Measurements from ENCODE around the gene MCF2.
"Not testable (repeated sequence)": the region's sequence is repeated elsewhere in the genome, so short reads cannot be mapped to it uniquely, and the experiment has no call there.

The MCF2 gene

DNA sequence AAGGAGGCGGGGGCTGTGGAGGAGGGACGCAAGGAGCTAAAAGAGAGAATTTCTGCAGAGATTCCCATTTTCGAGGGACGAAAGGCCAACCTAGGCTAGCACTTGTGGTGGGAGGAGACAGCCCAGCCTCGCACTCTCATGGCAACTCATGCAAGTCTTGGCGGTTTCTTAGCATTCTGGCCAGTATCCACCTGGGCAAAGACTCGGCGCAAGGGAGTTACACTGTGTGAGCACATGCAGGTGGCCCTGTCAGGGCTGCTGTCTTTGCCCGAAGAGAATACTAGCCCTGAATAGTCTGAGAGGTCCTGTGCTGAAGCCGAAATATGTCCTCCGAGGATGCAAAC is 15.5 kb downstream of the MCF2 start:
- TF ChIP-seq, protein P1, sequence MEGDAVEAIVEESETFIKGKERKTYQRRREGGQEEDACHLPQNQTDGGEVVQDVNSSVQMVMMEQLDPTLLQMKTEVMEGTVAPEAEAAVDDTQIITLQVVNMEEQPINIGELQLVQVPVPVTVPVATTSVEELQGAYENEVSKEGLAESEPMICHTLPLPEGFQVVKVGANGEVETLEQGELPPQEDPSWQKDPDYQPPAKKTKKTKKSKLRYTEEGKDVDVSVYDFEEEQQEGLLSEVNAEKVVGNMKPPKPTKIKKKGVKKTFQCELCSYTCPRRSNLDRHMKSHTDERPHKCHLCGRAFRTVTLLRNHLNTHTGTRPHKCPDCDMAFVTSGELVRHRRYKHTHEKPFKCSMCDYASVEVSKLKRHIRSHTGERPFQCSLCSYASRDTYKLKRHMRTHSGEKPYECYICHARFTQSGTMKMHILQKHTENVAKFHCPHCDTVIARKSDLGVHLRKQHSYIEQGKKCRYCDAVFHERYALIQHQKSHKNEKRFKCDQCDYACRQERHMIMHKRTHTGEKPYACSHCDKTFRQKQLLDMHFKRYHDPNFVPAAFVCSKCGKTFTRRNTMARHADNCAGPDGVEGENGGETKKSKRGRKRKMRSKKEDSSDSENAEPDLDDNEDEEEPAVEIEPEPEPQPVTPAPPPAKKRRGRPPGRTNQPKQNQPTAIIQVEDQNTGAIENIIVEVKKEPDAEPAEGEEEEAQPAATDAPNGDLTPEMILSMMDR (conservative IDR thresholded peaks at IDR 0.05; ENCODE audit: low read depth) = no peak
- DNase-seq (ENCODE audit: low spot score) = no peak
- POLR2A ChIA-PET (ENCODE audit: low non-redundant PET) = no interaction called here
- CTCF ChIA-PET = no interaction called here
- no peak overlapping the region for H3K27ac ChIP-seq

GRCh38 chrX:139691843-139692505 is 16.0 kb downstream of the MCF2 start:
- POLR2A ChIA-PET (ENCODE audit: low non-redundant PET) = no interaction called here
- TF ChIP-seq, protein P1 (conservative IDR thresholded peaks at IDR 0.05; ENCODE audit: low read depth) = no peak
- H3K27ac ChIP-seq = no peak overlapping the region
- CTCF ChIA-PET = no interaction called here
- no peak for DNase-seq (ENCODE audit: low spot score)

DNA sequence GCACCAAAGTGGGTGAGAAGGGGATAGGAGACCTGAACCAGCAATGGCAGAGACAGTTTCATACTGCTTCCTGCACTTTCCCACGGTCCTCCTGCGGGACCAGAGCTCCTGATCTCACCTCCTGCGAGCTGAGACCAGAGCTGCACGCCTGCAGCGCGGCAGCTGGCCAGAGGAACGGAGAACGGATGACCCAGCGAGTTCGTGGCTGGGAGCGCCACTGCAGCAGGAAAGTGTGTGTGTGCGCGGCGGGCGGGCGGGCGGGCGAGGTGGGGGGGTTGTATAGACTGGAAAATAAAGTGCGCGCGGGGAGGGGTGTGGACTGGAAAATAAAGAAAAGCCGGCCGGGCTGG is 16.5 kb downstream of the MCF2 start:
- CTCF ChIA-PET = no interaction called here
- no peak overlapping the region for H3K27ac ChIP-seq
- no peak for DNase-seq (ENCODE audit: low spot score)
- POLR2A ChIA-PET (ENCODE audit: low non-redundant PET) = no interaction called here
- TF ChIP-seq, protein P1 (conservative IDR thresholded peaks at IDR 0.05; ENCODE audit: low read depth) = no peak

DNA sequence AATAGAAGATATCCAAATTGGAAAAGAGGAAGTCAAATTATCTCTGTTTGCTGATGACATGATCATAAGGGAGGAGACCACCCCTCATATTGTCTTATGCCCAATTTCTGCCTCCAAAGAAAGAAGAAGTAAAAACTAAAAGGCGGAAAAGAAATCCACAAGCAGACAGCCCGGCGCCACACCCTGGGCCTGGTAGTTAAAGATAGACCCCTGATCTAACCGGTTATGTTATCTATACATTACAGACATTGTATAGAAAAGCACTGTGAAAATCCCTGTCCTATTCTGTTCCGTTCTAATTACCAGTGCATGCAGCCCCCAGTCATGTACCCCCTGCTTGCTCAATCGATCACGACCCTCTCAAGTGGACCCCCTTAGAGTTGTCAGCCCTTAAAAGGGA is 22.8 kb downstream of the MCF2 start:
- DNase-seq (ENCODE audit: low spot score); POLR2A ChIA-PET (ENCODE audit: low non-redundant PET); H3K27ac ChIP-seq: not testable (repeated sequence)
- CTCF ChIA-PET = interaction anchor here (0.8 kb wide), 1 partner anchor 75 kb away, joined by 3 read pairs; no protein-coding TSS in a partner anchor

DNA sequence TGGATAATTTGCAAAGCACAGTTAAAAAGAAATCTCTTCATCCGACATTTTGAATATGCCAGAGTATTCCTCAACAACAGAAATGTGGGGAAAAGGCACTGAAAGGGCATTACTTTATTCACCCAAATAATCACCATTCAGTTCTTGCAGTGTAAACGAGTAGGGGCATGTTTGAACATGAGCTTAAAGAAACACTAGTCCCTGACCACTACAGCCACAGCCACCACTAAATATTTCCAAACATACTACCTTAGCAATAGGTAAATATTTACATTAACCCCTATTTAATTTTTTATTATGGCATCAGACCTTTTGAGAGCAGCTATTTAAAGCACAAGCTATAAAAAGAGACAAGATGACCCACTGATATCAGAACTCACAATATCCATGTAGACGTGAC is 27.6 kb downstream of the MCF2 start:
- no peak overlapping the region for H3K27ac ChIP-seq
- ChIA-PET POLR2A (ENCODE audit: low non-redundant PET) (no interaction called here), CTCF (no interaction called here)
- TF ChIP-seq, protein P1 (conservative IDR thresholded peaks at IDR 0.05; ENCODE audit: low read depth) = no peak
- DNase-seq (ENCODE audit: low spot score) = no peak

DNA sequence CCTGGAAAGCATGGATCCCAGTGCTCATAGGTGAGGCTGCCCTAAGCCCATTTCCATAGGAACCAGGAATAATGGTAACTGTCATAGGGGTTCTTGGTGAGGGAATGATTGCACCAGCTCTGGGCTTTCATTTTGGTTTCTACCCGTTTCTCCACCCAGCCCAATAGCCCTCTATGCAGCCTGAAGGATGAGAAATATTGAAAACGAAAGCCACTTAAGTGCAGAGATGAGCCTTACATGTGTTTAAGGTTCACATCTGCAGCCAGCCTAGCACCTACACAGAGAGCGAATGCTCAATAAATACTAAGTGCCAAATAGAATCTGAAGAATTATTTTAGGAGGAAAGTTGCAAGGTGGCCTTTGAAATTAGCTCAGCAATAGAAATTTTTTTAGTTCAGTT is 60.4 kb downstream of the MCF2 start:
- ChIA-PET POLR2A (ENCODE audit: low non-redundant PET) (no interaction called here), CTCF (no interaction called here)
- TF ChIP-seq, protein P1 (conservative IDR thresholded peaks at IDR 0.05; ENCODE audit: low read depth) = no peak
- no peak for DNase-seq (ENCODE audit: low spot score)
- no peak overlapping the region for H3K27ac ChIP-seq

- ChIA-PET POLR2A (ENCODE audit: low non-redundant PET) (no interaction called here), CTCF (no interaction called here)
- no peak overlapping the region for H3K27ac ChIP-seq
- TF ChIP-seq, protein P1 (conservative IDR thresholded peaks at IDR 0.05; ENCODE audit: low read depth) = no peak
- DNase-seq (ENCODE audit: low spot score) = no peak
Observed at GRCh38 chrX:139642241-139642927, 65.6 kb downstream of the MCF2 start.

All from RWPE1 (cell line).